Keratinocyte (primary cell): ENCODE data around the gene RIMS1. TPM values are rescaled to one million over a fixed set of nuclear protein-coding genes. Genes with fewer than 3 reads are reported as not detected.

Experiments
- DNase-seq: peaks from one replicate; pipeline ENCODE4 v3.0.0-alpha.2; 2011; ENCODE audit warnings: low read depth, missing footprints, low spot score
- FAIRE-seq: peaks from 2 replicates; lab custom pipeline; 2011; peaks lifted over from hg19 to GRCh38; lab: Jason Lieb, UNC
- H2AFZ ChIP-seq: 2 replicates; pipeline ENCODE4 v1.6.0; 2012; ENCODE audit warnings: low read length, control low read depth, inconsistent platforms; ENCODE audit not compliant: control insufficient read depth
- H3K27ac ChIP-seq: 2 replicates; pipeline ENCODE4 v1.5.1; 2011; ENCODE audit warnings: low read length; ENCODE audit not compliant: control insufficient read depth, insufficient read depth
- H3K27me3 ChIP-seq: 3 replicates; pipeline ENCODE4 v1.6.0; 2011; ENCODE audit warnings: low read length; ENCODE audit not compliant: control insufficient read depth, insufficient read depth; ENCODE audit errors: extremely low read depth
- H3K36me3 ChIP-seq, 2 experiments: 2 replicates in 1 of 2; 3 replicates in 1 of 2; pipeline ENCODE4 v1.5.1; 2011; ENCODE audit warnings: low read length in 2 of 2, mild to moderate bottlenecking in 1 of 2; ENCODE audit not compliant: control insufficient read depth in 2 of 2, insufficient read depth in 2 of 2; ENCODE audit errors: extremely low read depth in 1 of 2
- H3K4me1 ChIP-seq: 3 replicates; pipeline ENCODE4 v1.5.1; 2011; ENCODE audit warnings: low read length; ENCODE audit not compliant: control insufficient read depth, insufficient read depth; ENCODE audit errors: extremely low read depth
- H3K4me2 ChIP-seq: 3 replicates; pipeline ENCODE4 v1.6.0; 2011; ENCODE audit warnings: low read depth, low read length; ENCODE audit not compliant: control insufficient read depth, insufficient read depth; ENCODE audit errors: extremely low read depth
- H3K4me3 ChIP-seq, 3 experiments: fragments of 200-600 bp in 1 of 3; sonication (generic) in 1 of 3; 2 replicates in 2 of 3; 3 replicates in 1 of 3; pipeline ENCODE4 v1.5.1; 2011 to 2016; ENCODE audit warnings: low read length in 3 of 3, mild to moderate bottlenecking in 3 of 3, control low read depth in 2 of 3, inconsistent platforms in 1 of 3, low read depth in 1 of 3, mixed read lengths in 1 of 3, mixed run types in 1 of 3, moderate library complexity in 1 of 3; ENCODE audit not compliant: control insufficient read depth in 2 of 3, insufficient read depth in 2 of 3; ENCODE audit errors: extremely low read depth in 1 of 3
- H3K79me2 ChIP-seq: 2 replicates; pipeline ENCODE4 v1.6.0; 2012; ENCODE audit warnings: low read length; ENCODE audit not compliant: control insufficient read depth, insufficient read depth
- H3K9ac ChIP-seq: 3 replicates; pipeline ENCODE4 v1.6.0; 2011; ENCODE audit warnings: low read length; ENCODE audit not compliant: control insufficient read depth, insufficient read depth; ENCODE audit errors: extremely low read depth
- H3K9me1 ChIP-seq: 3 replicates; pipeline ENCODE4 v1.6.0; 2011; ENCODE audit warnings: low read length; ENCODE audit not compliant: control insufficient read depth, insufficient read depth; ENCODE audit errors: extremely low read depth
- H3K9me3 ChIP-seq: 2 replicates; pipeline ENCODE4 v1.5.1; 2012; ENCODE audit warnings: low read depth, low read length; ENCODE audit not compliant: control insufficient read depth
- H4K20me1 ChIP-seq: 3 replicates; pipeline ENCODE4 v1.6.0; 2011; ENCODE audit warnings: low read length; ENCODE audit not compliant: control insufficient read depth, insufficient read depth; ENCODE audit errors: extremely low read depth
- CTCF ChIP-seq, 3 experiments: IDR thresholded peaks in 1 of 3; conservative IDR thresholded peaks in 1 of 3; optimal IDR thresholded peaks in 1 of 3; 2 replicates in 2 of 3; 3 replicates in 1 of 3; pipeline versions ENCODE3 to v1.5.1; 2011; ENCODE audit warnings: low read length in 3 of 3, mild to moderate bottlenecking in 3 of 3, moderate library complexity in 2 of 3, control low read depth in 1 of 3, inconsistent platforms in 1 of 3; ENCODE audit not compliant: insufficient read depth in 2 of 3; ENCODE audit errors: extremely low read depth in 1 of 3
- EZH2 ChIP-seq: IDR thresholded peaks from one replicate; pipeline ENCODE4 v1.6.1; 2012; ENCODE audit warnings: inconsistent platforms, mild to moderate bottlenecking, low read length, moderate library complexity
- dilution Hi-C: fragments of 300-500 bp; cut with MboI; formaldehyde crosslinking; loops from one replicate; pipeline ENCODE4 v1.7.0; 2020; ENCODE audit warnings: low sequenced_read_pairs; ENCODE audit not compliant: extremely low pct_ligation_motif_present
- polyA plus RNA-seq, 5 experiments: library from polyadenylated mRNA; depleted of rRNA in 3 of 5; stranded (reverse) in 3 of 5; stranded (forward) in 1 of 5; unstranded in 1 of 5; fragments of >200 nt; gene quantifications; 1 replicate in 1 of 5; 2 replicates in 3 of 5; 3 replicates in 1 of 5; pipeline versions ENCODE4 v1.2.1 to v1.2.3, GENCODE V29; 2011 to 2012; ENCODE audit warnings: missing spikeins in 2 of 5, low read depth in 1 of 5, low replicate concordance in 1 of 5

The RIMS1 gene
- polyA plus RNA-seq, 1 donor (not counting 4 experiments of a cell fraction or from before 2014, with no cell fraction given), result not detected

DNA sequence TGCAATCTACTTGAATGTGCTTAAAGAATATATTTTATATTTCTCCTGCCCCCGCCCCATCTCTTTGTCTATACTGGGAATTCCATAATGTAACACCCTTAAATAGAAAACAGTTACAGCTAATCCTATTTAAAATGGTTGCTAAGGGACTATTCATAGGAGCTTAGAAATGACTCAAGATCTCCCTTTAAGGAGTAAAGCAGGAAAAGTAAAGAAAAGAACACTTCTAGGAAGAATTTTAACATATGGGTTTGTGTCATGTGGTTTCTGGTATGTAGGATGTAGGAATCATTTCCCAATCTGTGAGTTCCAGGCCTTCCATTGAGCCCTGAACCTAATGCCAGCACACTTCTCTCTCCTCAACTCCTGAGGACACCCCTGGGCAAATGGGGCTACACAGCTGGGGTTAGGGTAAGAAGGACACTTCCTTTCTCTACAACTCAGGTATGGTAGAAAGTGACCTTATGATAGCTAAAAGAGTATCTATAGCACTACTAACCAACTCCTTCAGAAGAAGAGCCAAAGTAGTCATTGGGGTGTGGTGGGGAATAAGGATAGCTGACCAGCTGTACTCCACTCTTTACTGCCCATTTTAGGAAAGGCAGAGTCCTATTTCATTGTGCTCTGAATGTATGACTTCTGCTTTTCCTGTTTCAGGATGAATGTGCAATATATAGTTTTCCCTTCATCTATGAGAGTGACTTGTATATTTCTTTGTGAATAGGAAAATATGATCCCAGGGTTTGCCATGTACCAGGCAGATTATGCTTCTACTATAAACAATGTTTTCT lies 27.3 kb downstream of the RIMS1 start:
- no peak for FAIRE-seq
- no peak for TF ChIP-seq CTCF (optimal IDR thresholded peaks at IDR 0.05 in 1 of 3, IDR thresholded peaks at IDR 0.05 in 1 of 3, conservative IDR thresholded peaks at IDR 0.05 in 1 of 3; ENCODE audit: extremely low read depth in 1 of 3, insufficient read depth in 2 of 3, low read length in 3 of 3)
- TF ChIP-seq EZH2, result no peak
- Histone ChIP-seq H3K27me3 (no peaks in the 10 kb centered on the region), H3K9me3 (no peaks in the 10 kb centered on the region), H3K4me2 (no peak overlapping the region), H2AFZ (no peak overlapping the region), H3K4me3 (no peak overlapping the region), H3K79me2 (no peaks in the 10 kb centered on the region), H3K4me1 (no peaks in the 10 kb centered on the region), H3K9ac (no peak overlapping the region), H4K20me1 (no peaks in the 10 kb centered on the region), H3K27ac (no peak overlapping the region), H3K9me1 (no peaks in the 10 kb centered on the region), H3K36me3 (no peaks in the 10 kb centered on the region)
- no peak for DNase-seq
- dilution Hi-C loops, result no loop called here

DNA sequence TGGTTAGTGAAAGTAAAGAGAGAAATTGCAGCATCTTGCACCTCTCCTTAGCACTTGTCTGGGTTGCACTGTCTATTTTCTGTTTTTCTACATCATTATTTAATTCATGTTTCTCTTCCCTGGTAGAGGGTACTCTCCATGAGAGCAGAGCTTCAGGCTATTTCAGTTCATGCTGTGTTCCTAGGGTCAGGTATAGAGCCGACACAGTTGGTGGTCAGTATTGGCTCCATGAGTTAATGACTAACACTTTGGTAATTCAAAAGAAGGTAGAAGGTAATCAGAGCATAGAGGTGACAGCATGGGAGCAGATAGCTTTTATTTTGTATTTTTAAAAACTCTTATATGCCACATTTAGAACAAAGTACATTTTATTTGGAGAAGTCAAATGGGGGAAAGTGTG lies 42.7 kb downstream of the RIMS1 start:
- Histone ChIP-seq H3K4me3 (no peak overlapping the region), H4K20me1 (no peaks in the 10 kb centered on the region), H3K4me1 (no peaks in the 10 kb centered on the region), H3K27ac (no peak overlapping the region), H2AFZ (no peak overlapping the region), H3K9me3 (no peaks in the 10 kb centered on the region), H3K79me2 (no peaks in the 10 kb centered on the region), H3K27me3 (no peaks in the 10 kb centered on the region), H3K4me2 (no peak overlapping the region), H3K9ac (no peak overlapping the region), H3K9me1 (no peaks in the 10 kb centered on the region), H3K36me3 (no peaks in the 10 kb centered on the region)
- dilution Hi-C loops, result no loop called here
- TF ChIP-seq CTCF (optimal IDR thresholded peaks at IDR 0.05 in 1 of 3, IDR thresholded peaks at IDR 0.05 in 1 of 3, conservative IDR thresholded peaks at IDR 0.05 in 1 of 3; ENCODE audit: extremely low read depth in 1 of 3, insufficient read depth in 2 of 3, low read length in 3 of 3) (no peak), EZH2 (no peak)
- FAIRE-seq, result no peak
- no peak for DNase-seq
